ENCODE results near the gene SLC7A4.
"Not testable (repeated sequence)": the region's sequence is repeated elsewhere in the genome, so short reads cannot be mapped to it uniquely, and the experiment has no call there.

The SLC7A4 gene

DNA sequence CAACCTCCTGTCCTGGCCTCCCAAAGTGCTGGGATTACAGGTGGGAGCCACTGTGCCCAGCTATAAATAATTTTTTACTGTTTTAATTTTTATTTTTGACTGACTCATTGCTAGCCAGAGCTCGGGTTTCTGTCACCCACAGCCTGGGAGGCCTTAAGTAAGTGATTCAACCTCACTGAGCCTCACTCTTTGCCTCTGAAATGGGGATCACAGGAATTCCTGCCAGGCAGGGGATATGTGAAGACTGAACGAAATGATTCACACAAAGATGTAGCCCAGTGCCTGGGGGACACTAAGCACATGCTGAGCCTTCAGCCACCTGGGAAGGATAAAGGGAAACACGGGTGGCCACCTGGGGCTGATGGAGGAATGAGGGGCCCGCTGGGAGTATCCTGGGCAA is 9.6 kb upstream of the SLC7A4 start:
- DNase-seq (ENCODE audit: low spot score): no peak

DNA sequence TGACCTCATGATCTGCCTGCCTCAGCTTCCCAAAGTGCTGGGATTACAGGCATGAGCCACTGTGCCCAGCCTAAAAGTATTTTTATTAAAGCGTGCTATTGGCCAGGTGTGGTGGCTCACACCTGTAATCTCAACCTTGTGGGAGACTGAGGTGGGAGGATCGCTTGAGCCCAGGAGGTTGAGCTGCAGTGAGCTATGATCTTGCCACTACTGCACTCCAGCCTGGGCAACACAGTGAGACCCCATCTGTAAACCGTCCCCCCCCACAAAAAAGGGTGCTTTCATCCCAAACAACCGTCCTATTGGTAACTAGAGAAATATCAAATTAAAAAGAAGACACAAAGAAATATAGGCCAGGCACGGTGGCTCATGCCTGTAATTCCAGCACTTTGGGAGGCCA is 6.8 kb upstream of the SLC7A4 start:
- not testable (repeated sequence) for DNase-seq (ENCODE audit: low spot score)

DNA sequence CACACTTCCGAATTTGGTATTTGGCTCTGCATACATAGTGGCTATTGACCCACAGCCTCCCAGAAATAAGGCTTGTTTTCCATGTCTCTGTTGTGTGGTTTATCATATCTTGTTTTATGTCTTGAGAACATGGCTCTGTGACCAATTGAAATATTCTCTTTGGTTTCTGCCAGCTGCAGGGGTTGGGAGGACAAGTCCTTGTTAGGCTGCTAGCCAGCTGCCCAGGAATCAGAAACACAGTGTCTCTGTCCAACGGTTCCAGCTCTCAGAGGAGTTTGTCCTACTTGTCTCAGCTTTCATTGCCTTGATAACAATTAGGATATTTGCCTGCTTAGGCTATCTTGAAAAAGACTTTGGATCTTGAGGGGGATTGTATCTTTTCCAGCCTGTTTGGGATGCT is 6.0 kb upstream of the SLC7A4 start:
- no peak for DNase-seq (ENCODE audit: low spot score)

DNA sequence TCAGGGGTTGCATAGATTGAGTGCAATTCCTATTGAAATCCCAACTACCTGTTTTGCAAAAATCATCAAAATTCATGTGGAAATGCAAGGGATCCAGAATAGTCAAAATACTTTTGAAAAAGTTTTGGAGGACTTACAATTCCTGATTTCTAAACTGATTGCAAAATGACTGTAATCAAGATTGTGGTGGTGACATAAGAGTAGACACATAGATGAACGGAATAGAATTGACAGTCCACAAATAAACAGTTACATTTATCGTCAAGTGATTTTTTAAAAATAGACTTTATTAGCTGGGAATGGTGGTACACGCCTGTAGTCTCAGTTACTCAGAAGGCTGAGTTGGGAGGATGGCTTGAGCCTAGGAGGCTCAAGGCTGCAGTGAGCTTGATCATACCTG is 2.6 kb upstream of the SLC7A4 start:
- DNase-seq (ENCODE audit: low spot score): no peak

DNA sequence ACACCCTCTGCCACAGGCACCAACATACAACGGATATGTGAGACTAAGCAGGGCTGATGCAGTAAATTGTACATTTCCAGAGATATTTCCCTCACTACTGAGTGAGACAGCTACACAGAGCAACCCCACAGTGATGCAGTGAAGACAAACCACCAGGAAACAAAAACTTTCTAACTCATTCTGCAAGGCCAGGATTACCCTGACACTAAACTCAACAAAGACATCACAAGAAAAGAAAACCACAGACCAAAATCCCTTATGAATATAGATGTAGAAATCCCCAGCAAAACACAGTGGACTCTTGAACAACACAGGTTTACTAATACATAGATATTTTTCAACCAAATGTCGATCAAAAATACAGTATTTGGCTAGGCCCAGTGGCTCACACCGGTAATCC is 1.5 kb upstream of the SLC7A4 start:
- DNase-seq (ENCODE audit: low spot score): no peak

DNA sequence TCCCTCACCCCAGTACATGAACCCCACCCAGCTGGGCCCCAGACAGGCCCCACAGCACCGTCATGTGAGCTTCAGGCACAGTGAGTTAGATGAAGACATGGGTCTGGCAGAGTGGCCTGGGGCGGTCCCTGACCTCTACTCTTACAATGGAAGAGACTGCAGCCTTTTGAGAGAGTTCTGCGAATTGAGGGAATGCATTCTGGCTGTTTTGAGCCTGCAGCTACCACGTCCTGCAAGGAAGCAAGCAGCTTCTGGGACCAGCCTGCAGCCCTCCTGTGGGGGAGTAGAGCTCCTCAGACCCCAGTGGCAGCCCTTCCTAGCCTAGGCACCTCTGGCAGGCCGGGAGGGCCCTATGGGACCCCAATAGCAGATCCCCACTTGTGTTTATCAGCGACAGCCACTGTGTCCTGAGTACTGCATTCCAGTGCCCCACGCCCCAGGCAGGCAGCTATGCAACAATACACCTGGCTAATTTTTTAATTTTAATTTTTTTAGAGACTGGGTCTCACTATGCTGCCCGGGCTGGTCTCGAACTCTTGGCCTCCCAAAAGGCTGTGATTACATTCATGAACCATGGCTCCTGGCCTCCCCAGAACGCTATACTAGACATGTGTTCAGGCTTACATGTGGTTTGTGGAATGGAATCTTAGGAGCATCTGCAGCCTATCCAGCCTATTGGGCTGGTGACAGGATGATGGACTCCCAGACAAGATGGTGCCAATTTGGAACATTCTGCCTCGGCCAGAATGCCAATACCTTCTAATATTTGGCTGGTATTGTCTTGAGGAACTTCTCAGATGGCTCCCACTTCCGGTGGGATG is 717 bp upstream of the SLC7A4 start:
- no peak for DNase-seq (ENCODE audit: low spot score)

DNA sequence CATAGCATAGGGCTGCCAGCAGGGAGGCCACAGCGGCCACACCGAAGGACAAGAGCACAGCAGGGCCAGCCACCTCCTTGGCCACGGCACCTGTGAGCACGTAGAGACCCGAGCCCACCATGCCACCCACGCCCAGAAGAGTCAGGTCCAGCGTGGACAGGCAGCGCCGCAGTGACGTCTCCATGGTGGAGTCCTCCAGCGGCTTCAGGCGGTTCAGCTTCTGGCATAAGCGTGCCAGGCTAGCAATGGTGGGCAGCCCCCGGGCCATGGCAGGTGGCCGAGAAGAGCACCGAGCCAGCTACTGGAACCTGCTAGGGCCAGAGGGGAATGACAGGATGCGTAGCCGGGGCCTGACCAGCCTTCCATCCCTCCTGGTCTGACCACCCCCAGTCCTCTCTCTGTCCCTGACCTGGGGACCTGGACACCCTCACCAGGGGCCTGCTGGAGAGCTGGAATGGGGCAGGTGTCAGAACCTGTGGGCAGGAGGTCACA is 770 bp downstream of the SLC7A4 start:
- DNase-seq (ENCODE audit: low spot score): no peak

DNA sequence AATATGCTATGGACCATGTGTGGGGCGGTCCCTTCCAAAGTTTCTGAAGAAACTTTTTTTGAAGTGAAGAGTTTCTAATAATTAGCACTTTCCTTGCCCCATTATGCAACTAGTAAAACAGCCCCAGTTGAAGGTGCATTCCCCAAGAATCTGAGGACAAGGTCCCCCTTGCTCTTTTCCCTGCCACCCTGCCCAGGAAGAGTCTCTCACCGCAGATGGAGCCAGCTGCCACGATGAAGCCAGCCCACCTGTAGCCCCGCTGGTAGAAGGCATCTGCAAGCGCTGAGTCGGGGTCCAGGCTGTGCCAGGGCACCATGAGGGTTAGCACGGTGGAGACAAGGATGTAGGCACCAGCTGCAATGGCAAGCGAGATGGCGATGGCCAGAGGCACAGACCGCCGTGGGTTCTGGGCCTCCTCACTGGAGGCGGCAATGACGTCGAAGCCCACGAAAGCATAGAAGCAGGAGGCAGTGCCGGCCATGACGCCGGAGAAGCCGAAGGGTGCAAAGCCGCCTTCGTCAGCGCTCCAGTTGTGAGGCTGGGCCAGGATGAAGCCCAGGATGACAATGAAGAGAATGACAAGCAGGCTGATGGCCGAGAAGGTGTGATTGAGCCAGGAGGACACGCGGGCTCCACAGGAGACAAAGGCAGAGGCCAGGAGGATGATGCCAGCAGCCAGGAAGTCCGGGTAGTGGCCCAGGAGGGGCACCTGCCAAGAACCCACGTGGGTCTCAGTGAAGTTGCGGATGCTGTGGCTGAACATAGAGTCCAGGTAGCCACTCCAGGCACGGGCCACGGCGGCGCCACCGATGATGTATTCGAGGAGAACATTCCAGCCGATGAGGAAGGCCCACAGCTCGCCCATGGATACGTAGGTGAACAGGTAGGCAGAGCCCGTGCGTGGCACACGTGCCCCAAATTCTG is 1.5 kb downstream of the SLC7A4 start:
- DNase-seq (ENCODE audit: low spot score): no peak

DNA sequence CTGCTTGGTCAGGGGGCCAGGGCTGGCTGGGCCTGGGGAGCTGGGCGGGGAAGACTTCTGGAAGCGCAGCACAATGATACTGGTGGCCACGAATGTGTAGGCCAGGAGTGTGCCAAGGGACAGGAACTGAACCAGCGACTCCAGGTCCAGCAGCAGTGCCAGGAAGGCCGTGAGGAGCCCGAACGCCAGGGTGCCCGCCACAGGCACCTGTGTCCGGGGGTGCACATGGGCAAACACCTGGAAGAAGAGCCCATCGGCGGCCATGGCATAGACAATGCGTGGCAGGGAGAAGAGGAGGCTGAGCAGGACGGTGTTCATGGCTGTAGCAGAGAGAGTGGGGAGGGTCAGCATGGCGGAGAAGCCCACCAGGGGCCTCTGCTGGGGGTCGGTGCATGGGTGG is 2.3 kb downstream of the SLC7A4 start:
- no peak for DNase-seq (ENCODE audit: low spot score)

DNA sequence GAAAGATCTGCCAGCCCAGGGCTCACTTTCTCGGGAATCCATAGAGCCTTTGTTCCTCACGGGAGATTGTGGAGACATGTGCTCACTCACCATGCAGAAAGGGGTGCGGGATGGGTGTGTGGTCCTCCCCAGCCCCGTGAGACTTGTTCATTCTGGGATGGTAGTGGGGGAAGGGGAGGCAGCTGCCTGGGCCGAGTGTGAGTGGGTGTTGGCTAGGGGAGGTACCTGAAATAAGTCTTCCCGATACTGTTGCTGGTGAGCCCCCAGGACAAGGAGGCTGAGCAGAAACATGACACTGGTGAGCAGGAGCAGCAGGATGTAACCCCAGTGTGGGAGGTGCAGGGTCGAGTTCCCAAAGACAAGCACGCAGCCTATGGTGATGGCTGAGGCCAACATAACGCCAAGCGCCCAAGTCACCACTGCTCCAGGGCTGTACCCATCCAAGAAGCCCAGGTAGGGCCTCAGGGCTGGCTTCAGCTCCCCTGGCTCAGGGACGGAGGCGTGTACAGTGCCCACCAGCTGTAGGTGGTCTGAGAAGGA is 2.8 kb downstream of the SLC7A4 start:
- no peak for DNase-seq (ENCODE audit: low spot score)

DNA sequence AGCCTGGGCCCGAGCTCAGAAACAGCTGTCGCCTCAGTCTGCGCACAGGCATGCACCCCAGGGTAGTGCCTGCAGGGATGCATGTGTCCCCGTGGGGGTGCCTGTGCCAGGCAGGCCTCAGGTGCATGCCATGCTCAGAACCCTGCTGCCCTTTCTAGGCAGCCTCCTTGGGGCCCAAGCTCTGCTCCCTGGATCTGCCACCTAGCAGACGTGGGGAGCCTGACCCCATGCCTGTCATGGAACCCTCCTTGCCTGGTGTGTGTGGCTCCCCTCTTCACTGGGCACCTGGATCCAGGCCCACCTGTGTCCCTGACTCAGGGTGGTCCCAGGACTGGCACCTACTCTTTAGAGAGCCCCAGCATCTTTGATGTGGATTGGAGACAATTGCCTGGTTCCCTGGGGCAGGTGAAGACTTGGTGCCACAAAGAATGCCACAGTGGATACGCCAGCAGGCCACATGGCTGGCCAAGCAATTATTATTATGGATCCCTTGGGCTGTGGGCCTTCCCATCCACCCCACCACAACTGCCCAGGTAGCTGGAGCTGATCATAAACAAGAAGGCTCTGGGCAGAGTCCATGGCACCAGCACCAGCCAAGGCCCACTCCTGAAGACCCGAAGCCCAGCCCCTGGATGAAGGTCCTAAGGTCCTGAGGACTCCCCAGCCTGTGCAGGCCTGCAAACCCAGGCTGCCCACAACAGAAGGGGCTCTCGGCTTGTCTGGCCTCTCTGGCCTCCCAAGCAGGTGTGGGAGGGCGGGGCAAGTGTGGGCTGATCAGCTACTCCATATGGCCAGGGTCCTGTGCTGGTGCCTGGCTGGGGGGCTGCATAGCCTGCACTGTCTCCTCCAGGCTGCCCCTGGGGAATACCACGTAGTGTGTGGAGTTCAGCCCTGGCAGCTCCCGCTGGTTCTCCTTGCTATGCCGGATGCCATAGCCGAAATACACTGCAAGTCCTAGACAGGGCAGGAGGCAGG is 3.8 kb downstream of the SLC7A4 start:
- no peak for DNase-seq (ENCODE audit: low spot score)

DNA sequence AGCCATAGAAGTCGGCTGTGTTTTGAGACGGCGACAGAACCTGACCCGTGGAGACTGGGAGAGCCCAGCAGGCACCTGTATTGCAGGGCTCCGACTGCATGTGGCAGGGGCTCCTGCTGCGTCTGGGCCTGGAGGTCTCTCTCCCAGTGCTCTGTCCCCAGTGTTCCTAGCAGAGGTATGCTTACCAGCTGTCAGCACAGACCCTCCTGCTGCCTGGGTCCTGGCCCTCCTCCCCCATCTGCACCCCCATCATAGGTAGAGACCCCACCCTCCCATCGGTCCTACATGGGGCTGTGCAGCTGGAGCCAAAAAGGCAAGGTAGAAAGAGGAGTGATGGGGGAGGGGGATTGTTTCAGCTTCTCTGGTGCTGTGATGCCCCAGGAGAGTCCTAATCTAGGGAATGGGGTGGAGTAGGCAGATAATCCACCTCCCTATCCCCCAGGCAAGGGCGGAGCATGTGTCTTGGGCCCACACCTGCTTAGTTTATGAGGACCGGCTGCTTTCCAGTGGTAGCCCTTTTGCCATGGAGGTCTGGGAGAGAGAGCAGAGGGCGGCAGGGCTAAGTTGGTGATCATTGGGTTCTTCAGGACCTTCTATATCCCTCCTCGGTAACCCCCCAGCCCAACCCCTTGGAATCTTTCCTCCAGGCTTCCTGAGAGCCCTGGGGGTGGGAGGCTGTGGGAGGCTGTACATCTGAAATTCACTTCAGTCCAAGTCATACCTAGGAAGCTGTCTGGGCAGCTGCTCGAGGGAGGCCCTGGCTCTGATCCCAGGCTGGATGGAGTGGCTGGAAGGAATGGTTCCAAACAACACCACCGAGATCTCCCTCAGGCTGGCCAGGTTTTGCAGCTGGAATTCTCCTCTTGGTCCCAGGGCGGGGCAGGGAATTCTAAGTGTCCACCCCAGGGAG is 5.3 kb downstream of the SLC7A4 start:
- DNase-seq (ENCODE audit: low spot score): peak; percentile 76

DNA sequence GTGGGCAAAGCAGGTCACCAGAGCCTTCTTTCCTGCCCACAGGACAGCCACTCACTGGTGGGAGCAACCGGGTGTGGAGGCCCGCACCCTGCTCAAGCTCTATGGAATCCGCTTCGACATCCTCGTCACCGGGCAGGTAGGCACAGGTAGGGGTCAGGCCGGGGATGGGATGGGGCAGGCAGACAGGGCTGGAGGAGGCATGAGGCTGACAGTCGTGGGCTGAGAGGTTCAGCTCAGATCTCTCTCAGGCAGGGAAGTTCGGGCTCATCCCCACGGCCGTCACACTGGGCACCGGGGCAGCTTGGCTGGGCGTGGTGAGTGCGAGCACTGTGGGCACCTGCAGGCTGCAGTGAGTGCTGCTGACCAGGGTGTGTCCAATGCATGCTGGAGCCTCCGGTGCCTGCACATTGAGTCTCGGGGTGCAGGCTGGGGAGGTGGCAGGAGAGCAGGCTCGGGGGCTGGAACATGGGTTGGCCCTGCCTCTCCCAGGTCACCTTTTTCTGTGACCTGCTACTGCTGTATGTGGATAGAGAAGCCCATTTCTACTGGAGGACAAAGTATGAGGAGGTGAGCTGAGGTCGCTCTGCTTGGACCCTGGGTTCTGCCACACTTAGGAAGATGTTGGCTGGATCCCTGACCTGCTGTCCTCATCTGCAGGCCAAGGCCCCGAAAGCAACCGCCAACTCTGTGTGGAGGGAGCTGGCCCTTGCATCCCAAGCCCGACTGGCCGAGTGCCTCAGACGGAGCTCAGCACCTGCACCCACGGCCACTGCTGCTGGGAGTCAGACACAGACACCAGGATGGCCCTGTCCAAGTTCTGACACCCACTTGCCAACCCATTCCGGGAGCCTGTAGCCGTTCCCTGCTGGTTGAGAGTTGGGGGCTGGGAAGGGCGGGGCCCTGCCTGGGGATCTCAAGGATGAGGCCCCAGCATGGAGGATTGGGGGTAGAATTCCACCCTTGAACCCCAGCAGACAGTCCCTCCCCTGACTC is 6.3 kb downstream of the SLC7A4 start:
- no peak for DNase-seq (ENCODE audit: low spot score)

DNA sequence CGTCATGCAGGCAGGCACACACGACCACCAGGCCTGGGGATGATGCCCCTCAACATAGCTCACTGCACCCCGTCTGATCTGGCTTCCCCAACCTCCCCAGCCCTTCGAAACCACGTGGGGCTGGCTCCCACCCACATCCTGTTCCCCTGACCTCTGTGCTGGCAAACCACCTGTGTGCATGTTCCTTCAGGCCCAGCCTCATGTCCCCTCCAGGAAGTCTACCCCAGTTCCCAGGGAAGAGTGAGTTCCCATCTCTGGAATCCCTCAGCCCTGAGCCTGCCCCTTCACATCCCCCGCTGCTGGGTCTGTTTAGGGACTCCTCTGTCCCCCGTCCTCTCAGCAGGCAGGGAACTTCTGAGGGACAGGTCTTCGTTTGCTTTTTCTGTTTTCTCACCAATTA is 7.1 kb downstream of the SLC7A4 start:
- DNase-seq (ENCODE audit: low spot score): no peak

DNA sequence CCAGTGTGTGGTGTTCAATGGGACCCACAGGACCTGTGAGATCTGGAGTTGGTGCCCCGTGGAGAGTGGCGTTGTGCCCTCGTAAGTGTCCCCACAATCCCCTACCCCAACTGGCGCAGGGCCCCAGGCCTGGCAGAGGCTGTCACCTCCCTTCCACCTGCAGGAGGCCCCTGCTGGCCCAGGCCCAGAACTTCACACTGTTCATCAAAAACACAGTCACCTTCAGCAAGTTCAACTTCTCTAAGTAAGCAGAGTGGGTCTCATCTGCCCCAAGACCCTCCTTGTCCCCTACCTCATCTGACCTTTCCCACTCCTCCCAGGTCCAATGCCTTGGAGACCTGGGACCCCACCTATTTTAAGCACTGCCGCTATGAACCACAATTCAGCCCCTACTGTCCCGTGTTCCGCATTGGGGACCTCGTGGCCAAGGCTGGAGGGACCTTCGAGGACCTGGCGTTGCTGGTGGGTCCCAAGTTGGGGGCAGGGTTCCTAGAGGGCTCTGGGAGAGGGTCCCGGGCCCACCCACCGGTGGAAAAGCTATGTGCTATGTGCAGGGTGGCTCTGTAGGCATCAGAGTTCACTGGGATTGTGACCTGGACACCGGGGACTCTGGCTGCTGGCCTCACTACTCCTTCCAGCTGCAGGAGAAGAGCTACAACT is 9.3 kb downstream of the SLC7A4 start:
- no peak for DNase-seq (ENCODE audit: low spot score)

DNA sequence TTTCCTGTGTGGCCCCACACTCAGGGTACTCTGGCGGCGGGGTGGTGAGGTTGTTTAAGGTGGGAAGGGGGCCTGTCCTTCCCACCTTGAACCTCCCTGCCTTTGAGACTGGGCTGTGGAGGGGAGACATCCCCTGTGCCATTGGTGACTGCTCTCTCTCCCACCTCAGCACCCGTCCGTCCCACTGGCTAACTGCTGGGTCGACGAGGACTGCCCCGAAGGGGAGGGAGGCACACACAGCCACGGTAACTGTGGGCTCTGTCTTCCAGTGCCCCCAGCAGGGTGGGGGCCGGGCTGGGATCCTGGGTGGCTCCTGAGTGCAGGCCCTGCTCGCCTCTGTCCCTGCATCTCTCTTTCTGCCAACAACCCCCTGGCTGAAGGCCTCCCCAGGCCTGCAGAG is 9.9 kb downstream of the SLC7A4 start:
- DNase-seq (ENCODE audit: low spot score): no peak

DNA sequence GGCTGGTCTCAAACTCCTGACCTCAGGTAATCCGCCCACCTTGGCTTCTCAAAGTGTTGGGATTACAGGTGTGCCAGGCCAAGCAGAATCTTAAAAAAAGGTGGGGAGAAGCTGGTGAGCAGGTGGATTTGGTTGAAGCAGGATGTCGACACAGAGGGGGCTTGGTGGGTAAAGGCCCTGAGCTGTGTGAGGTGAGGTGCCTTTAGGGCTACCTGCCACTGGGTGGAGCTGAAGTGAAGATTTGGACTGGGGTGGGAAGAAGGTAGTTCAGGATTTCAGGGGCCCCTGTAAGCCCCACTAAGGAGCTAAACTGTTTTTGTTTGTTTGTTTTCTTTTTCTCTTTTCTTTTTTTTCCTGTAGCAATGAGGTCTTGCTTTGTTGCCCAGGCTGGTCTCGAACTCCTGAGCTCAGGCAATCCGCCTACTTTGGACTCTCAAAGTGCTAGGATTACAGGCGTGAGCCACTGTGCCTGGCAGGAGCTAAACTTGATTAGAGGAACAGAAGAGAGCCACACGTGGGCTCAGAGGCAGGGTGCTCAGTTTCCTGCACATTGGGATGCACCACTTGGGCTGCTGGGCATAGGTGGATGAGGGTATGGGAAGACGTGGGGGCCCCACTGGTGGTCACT is 11.4 kb downstream of the SLC7A4 start:
- DNase-seq (ENCODE audit: low spot score): peak; percentile 38

DNA sequence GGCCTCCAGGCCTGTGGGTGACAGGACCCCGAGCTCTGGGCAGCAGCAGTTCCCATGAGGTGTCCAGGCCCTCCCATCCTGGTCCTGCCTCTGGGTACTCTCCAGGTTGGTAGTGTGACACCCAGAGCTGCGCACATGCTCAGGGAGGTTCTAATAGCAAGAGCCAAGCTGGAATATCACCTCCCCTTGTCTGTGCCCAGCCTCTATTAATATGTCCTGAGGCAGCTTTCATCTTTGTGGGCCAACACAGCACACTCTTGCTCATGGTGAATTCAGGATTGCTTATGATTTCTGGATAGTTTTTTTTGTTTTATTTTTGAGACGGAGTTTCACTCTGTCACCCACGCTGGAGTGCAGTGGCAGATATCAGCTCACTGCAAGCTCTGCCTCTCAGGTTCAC is 14.0 kb downstream of the SLC7A4 start:
- DNase-seq (ENCODE audit: low spot score): no peak
